ENCODE data around the gene CHST12. TPM values are rescaled to one million over a fixed set of nuclear protein-coding genes. Genes with fewer than 3 reads are reported as not detected.

CHST12 gene
- total RNA-seq, 2 experiments from 2014 or later: 49.5 to 51.1 TPM

- H3K27me3 Mint-ChIP-seq: peaks cover 21% of the 10 kb centered on the region
- ATAC-seq (ENCODE audit: low read depth): no peak
Measured at GRCh38 chr7:2471022-2471329, 67.6 kb downstream of the CHST12 start.

DNA sequence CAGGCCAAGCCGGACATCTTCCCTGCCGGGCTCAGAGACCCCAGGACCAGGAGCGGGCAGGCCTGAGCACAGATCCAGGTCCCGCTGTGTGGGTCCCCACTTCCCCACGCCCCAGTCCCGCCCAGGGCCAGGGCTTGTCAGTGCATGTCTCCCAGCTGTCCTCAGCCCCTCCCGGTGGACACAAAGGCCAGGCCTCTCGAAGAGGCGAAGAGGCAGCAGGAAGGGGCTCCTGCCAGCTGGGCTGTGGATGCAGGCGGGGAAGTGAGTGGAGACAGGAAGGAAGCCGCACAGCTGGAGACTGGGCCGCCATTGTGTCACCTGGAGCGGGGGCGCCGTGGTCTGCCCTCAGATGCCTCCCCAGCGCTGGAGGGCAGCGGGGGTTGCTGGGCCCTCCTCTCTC lies 68.0 kb downstream of the CHST12 start:
- H3K4me3 Mint-ChIP-seq: no peak overlapping the region
- no peak for ATAC-seq (ENCODE audit: low read depth)
- H3K9me3 Mint-ChIP-seq: no peaks in the 10 kb centered on the region
- DNase-seq: no peak
- peaks cover 7% of the 10 kb centered on the region for H3K4me1 Mint-ChIP-seq
- peaks cover 21% of the 10 kb centered on the region for H3K27me3 Mint-ChIP-seq
- no peak overlapping the region for H3K27ac Mint-ChIP-seq
- no peaks in the 10 kb centered on the region for H3K36me3 Mint-ChIP-seq
- POLR2A ChIA-PET: interaction anchor here (0.6 to 1.5 kb wide), 2 partner anchors 44 to 50 kb away, joined by 3 read pairs; no protein-coding TSS in a partner anchor

More at GRCh38 chr7:2471022-2471329, 67.6 kb downstream of the CHST12 start:
- POLR2A ChIA-PET: interaction anchor here (0.6 to 1.5 kb wide), 2 partner anchors 44 to 50 kb away, joined by 3 read pairs; no protein-coding TSS in a partner anchor
- Mint-ChIP-seq H3K4me3 (no peak overlapping the region), H3K36me3 (no peaks in the 10 kb centered on the region), H3K27ac (no peak overlapping the region), H3K9me3 (no peaks in the 10 kb centered on the region), H3K4me1 (peaks cover 7% of the 10 kb centered on the region)
- no peak for DNase-seq

GRCh38 chr7:2472739-2473138 lies 69.3 kb downstream of the CHST12 start:
- POLR2A ChIA-PET: interaction anchor here (0.7 kb wide), 1 partner anchor 22 kb away, joined by 4 read pairs; no protein-coding TSS in a partner anchor
- ATAC-seq (ENCODE audit: low read depth) (no peak), DNase-seq (no peak)
- Mint-ChIP-seq H3K27me3 (peaks cover 21% of the 10 kb centered on the region), H3K36me3 (no peaks in the 10 kb centered on the region), H3K9me3 (no peaks in the 10 kb centered on the region), H3K27ac (no peak overlapping the region), H3K4me1 (peaks cover 8% of the 10 kb centered on the region), H3K4me3 (no peak overlapping the region)

- no peak overlapping the region for H3K4me3 Mint-ChIP-seq
- POLR2A ChIA-PET: no interaction called here
- H3K27me3 Mint-ChIP-seq: peaks cover 21% of the 10 kb centered on the region
- DNase-seq (no peak), ATAC-seq (ENCODE audit: low read depth) (no peak)
- H3K9me3 Mint-ChIP-seq: no peaks in the 10 kb centered on the region
- H3K4me1 Mint-ChIP-seq: peaks cover 11% of the 10 kb centered on the region
- H3K36me3 Mint-ChIP-seq: no peaks in the 10 kb centered on the region
- no peak overlapping the region for H3K27ac Mint-ChIP-seq
Measured at GRCh38 chr7:2473496-2474180, 70.2 kb downstream of the CHST12 start.

- ATAC-seq (ENCODE audit: low read depth): no peak
- Mint-ChIP-seq H3K27ac (no peak overlapping the region), H3K36me3 (no peaks in the 10 kb centered on the region), H3K27me3 (peaks cover 16% of the 10 kb centered on the region), H3K4me1 (peaks cover 7% of the 10 kb centered on the region), H3K9me3 (no peaks in the 10 kb centered on the region), H3K4me3 (no peak overlapping the region)
- POLR2A ChIA-PET: no interaction called here
- DNase-seq: no peak
Measured at GRCh38 chr7:2474224-2474623, 70.8 kb downstream of the CHST12 start.

GRCh38 chr7:2474813-2475677 lies 71.6 kb downstream of the CHST12 start:
- Mint-ChIP-seq H3K27ac (no peak overlapping the region), H3K4me3 (no peak overlapping the region), H3K27me3 (peaks cover 10% of the 10 kb centered on the region), H3K4me1 (peaks cover 7% of the 10 kb centered on the region), H3K36me3 (no peaks in the 10 kb centered on the region), H3K9me3 (no peaks in the 10 kb centered on the region)
- POLR2A ChIA-PET: no interaction called here
- DNase-seq: no peak
- ATAC-seq (ENCODE audit: low read depth): no peak

DNA sequence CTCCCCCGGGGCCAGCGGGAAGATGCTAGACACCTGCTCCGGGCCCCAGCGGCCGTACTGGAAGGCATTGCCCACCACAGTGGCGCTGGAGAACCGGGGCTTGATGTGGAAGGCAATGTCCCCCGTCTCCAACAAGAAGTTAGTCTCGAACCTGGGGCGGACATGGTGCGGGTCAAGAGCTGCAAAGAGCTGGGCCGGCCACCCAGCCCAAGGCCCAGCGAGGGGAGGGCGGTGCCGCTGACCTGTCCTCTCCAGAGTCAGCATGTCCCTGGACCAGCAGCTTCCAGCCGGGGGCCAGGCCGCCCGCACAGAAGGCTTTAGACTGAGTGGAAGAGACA lies 72.2 kb downstream of the CHST12 start:
- Mint-ChIP-seq H3K27ac (no peak overlapping the region), H3K4me3 (no peak overlapping the region), H3K27me3 (peaks cover 4% of the 10 kb centered on the region), H3K9me3 (no peaks in the 10 kb centered on the region), H3K36me3 (no peaks in the 10 kb centered on the region), H3K4me1 (peaks cover 5% of the 10 kb centered on the region)
- ATAC-seq (ENCODE audit: low read depth): no peak
- DNase-seq: no peak
- POLR2A ChIA-PET: no interaction called here

DNA sequence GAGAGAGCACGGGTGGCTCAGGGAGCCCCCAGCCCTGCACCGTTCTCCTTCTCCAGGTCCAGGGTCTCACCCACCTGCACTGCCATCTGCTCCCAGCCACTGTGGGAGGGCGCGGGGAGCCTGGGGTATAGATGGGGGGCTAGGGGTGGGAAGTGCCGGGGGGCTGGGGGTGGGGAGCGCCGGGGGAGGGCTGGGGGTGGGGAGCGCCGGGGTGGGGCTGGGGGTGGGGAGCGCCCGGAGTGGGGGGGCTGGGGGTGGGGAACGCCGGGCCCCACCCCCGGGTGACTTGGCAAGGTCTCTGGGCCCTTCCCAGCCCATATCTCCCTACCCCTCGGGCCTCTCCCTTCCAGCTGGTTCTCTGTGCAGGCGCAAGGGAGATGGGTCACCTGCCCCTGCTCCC lies 72.9 kb downstream of the CHST12 start, which contains the start of gene GRIFIN:
GRIFIN (minus strand) TSS at position 101 of the 400 bp plus-strand sequence; CDS start at position 86, 15 bp downstream.
- H3K36me3 Mint-ChIP-seq: no peaks in the 10 kb centered on the region
- H3K27me3 Mint-ChIP-seq: peaks cover 3% of the 10 kb centered on the region
- no peaks in the 10 kb centered on the region for H3K9me3 Mint-ChIP-seq
- H3K27ac Mint-ChIP-seq: no peak within 1 kb of the TSS
- POLR2A ChIA-PET: no interaction called here
- ATAC-seq (ENCODE audit: low read depth): no peak
- peaks cover 5% of the 10 kb centered on the region for H3K4me1 Mint-ChIP-seq
- H3K4me3 Mint-ChIP-seq: no peak within 1 kb of the TSS
- no peak for DNase-seq

- DNase-seq: no peak
- ATAC-seq (ENCODE audit: low read depth): no peak
- peaks cover 5% of the 10 kb centered on the region for H3K4me1 Mint-ChIP-seq
- no peak overlapping the region for H3K4me3 Mint-ChIP-seq
- no peak overlapping the region for H3K27ac Mint-ChIP-seq
- no peaks in the 10 kb centered on the region for H3K36me3 Mint-ChIP-seq
- peaks cover 3% of the 10 kb centered on the region for H3K27me3 Mint-ChIP-seq
- POLR2A ChIA-PET: no interaction called here
- no peaks in the 10 kb centered on the region for H3K9me3 Mint-ChIP-seq
Measured at GRCh38 chr7:2476776-2477446, 73.5 kb downstream of the CHST12 start.

- Mint-ChIP-seq H3K27ac (no peak overlapping the region), H3K9me3 (no peaks in the 10 kb centered on the region), H3K4me1 (peaks cover 5% of the 10 kb centered on the region), H3K27me3 (peaks cover 3% of the 10 kb centered on the region), H3K36me3 (no peaks in the 10 kb centered on the region), H3K4me3 (peak overlapping the region; percentile 13)
- peak; percentile 95 for ATAC-seq (ENCODE audit: low read depth)
- peak; percentile 87 for DNase-seq
- POLR2A ChIA-PET: interaction anchor here (0.7 to 1.3 kb wide), 5 partner anchors 32 to 221 kb away, joined by 3 to 4 read pairs (median 3); partner anchors contain the start of gene TTYH3
Measured at GRCh38 chr7:2477447-2478398, 74.3 kb downstream of the CHST12 start.

- peaks cover 9% of the 10 kb centered on the region for H3K27me3 Mint-ChIP-seq
- H3K36me3 Mint-ChIP-seq: no peaks in the 10 kb centered on the region
- POLR2A ChIA-PET: interaction anchor here (0.7 to 1.3 kb wide), 7 partner anchors 31 to 220 kb away, joined by 3 to 4 read pairs (median 3); partner anchors contain the start of gene TTYH3
- H3K4me3 Mint-ChIP-seq: no peak overlapping the region
- H3K4me1 Mint-ChIP-seq: peaks cover 7% of the 10 kb centered on the region
- DNase-seq: no peak
- H3K27ac Mint-ChIP-seq: no peak overlapping the region
- no peak for ATAC-seq (ENCODE audit: low read depth)
- peaks cover 2% of the 10 kb centered on the region for H3K9me3 Mint-ChIP-seq
Measured at GRCh38 chr7:2478399-2478785, 75.0 kb downstream of the CHST12 start.

DNA sequence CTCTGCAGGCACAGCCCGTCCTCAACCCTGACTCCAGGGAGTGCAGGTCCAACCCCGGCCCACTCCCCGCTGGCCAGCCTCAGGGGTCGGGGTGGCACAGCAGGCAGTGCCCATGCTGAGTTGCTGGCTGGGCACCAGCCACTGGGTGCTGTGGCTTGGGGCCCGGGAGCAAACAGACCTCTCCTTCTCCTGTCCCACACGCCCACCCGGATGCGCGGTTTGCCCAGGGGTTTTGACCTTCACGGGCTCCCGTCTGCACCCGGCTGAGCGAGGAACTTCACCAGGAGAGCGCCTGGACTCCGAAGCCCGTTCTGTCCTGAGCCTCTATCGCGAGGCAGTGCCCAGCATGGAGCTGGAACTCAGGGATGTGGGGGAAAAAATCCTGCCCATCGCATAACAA lies 75.4 kb downstream of the CHST12 start:
- Mint-ChIP-seq H3K9me3 (peaks cover 2% of the 10 kb centered on the region), H3K4me3 (no peak overlapping the region)
- POLR2A ChIA-PET: interaction anchor here (0.7 to 1.3 kb wide), 5 partner anchors 30 to 153 kb away, joined by 3 to 4 read pairs (median 3); partner anchors contain the start of gene TTYH3

More for the DNA sequence above, 75.4 kb downstream of the CHST12 start:
- no peak for ATAC-seq (ENCODE audit: low read depth)
- Mint-ChIP-seq H3K36me3 (no peaks in the 10 kb centered on the region), H3K4me1 (peaks cover 7% of the 10 kb centered on the region), H3K27ac (no peak overlapping the region), H3K27me3 (peaks cover 9% of the 10 kb centered on the region)
- DNase-seq: no peak
